ENCODE measurements around the gene RPL27.
"Not testable (repeated sequence)": the region's sequence is repeated elsewhere in the genome, so short reads cannot be mapped to it uniquely, and the experiment has no call there.

RPL27 gene

DNA sequence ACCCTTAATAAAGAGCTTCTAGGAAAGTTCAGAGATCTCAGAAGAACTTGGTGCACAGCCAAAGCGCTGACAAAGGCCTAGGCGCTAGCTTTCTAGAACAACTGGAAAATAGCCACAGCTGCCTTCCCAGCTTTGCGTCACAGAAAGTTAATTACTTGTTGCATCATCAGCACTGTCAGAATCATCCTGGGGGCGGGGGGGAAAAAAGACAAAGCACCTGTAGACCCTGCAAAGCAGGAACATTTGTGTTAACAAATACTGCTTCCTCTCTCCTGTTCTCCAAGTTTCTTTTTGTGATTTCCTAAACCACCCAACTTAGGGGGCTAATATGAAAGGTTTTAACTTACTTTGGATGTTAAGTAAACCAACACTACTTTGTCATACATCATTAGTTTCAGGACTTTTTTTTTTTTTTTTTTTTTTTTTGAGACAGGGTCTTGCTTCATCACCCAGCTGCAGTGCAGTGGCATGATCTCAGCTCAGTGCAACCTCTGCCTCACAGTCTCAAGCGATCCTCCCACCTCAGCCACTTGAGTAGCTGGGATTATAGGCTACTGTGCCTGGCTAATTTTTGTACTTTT lies 29.1 kb upstream of the RPL27 start:
- Mint-ChIP-seq H3K27ac (peak overlapping the region; percentile 71), H3K4me3 (peak overlapping the region; percentile 32)
- no peak for DNase-seq

DNA sequence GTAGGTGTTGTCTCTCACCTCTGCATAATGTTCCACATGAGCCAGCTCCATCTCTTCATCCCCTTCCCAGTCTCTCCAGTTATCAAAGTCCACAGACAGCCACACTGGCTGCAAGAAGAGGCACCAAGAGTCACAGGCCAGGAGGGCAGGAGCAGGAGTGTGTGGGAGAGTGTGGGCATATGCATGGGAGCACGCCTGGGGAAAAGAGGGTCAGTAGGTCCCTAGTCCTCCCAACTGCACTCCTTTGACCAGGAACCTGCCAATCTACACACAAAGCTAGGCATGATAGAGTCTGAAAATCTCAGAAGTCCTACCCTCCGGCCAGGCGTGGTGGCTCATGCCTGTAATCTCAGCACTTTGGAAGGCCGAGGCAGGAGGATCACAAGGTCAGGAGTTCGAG lies 26.6 kb upstream of the RPL27 start:
- Mint-ChIP-seq H3K9me3 (peaks cover 4% of the 10 kb centered on the region), H3K27me3 (ENCODE audit: low read depth, poor library complexity) (peaks cover 9% of the 10 kb centered on the region), H3K4me3 (no peak overlapping the region), H3K4me1 (peaks cover 34% of the 10 kb centered on the region), H3K36me3 (ENCODE audit: low read depth) (peaks cover 8% of the 10 kb centered on the region), H3K27ac (no peak overlapping the region)
- TF ChIP-seq, protein P1, sequence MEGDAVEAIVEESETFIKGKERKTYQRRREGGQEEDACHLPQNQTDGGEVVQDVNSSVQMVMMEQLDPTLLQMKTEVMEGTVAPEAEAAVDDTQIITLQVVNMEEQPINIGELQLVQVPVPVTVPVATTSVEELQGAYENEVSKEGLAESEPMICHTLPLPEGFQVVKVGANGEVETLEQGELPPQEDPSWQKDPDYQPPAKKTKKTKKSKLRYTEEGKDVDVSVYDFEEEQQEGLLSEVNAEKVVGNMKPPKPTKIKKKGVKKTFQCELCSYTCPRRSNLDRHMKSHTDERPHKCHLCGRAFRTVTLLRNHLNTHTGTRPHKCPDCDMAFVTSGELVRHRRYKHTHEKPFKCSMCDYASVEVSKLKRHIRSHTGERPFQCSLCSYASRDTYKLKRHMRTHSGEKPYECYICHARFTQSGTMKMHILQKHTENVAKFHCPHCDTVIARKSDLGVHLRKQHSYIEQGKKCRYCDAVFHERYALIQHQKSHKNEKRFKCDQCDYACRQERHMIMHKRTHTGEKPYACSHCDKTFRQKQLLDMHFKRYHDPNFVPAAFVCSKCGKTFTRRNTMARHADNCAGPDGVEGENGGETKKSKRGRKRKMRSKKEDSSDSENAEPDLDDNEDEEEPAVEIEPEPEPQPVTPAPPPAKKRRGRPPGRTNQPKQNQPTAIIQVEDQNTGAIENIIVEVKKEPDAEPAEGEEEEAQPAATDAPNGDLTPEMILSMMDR (IDR thresholded peaks at IDR 0.05): no peak
- DNase-seq: no peak

More for the DNA sequence above, 29.1 kb upstream of the RPL27 start:
- Mint-ChIP-seq H3K4me1 (peaks cover 32% of the 10 kb centered on the region), H3K9me3 (peaks cover 4% of the 10 kb centered on the region), H3K27me3 (ENCODE audit: low read depth, poor library complexity) (peaks cover 7% of the 10 kb centered on the region), H3K36me3 (ENCODE audit: low read depth) (peaks cover 8% of the 10 kb centered on the region)
- TF ChIP-seq, protein P1 (IDR thresholded peaks at IDR 0.05): no peak

- not testable (repeated sequence) for H3K27me3 Mint-ChIP-seq (ENCODE audit: low read depth, poor library complexity); H3K36me3 Mint-ChIP-seq (ENCODE audit: low read depth); DNase-seq; H3K27ac Mint-ChIP-seq; H3K9me3 Mint-ChIP-seq; H3K4me3 Mint-ChIP-seq
- peaks cover 33% of the 10 kb centered on the region for H3K4me1 Mint-ChIP-seq
Observed at GRCh38 chr17:42973323-42973722, 24.9 kb upstream of the RPL27 start.

DNA sequence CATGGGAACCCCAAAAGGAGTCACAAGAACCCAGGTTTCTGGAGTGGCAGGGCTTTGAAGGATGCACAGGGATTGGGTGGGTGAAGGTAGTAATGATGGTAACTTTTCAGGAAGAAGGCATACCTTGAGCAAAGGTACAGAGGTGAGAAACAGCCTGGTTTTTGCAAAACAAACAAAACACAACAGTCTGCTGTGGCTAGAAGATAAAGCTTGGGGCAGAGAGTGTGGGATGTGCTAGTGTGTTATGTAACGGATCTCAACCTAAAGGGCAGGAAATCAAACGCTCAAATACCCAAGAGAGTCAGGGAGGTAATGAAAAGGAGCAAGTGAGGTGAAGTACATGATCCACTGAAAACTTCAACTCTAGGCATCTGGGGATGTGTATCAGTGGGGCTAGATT lies 23.0 kb upstream of the RPL27 start:
- H3K27ac Mint-ChIP-seq: peak overlapping the region; percentile 62
- H3K4me3 Mint-ChIP-seq: no peak overlapping the region
- no peak for DNase-seq
- peaks cover 5% of the 10 kb centered on the region for H3K27me3 Mint-ChIP-seq (ENCODE audit: low read depth, poor library complexity)
- H3K4me1 Mint-ChIP-seq: peaks cover 30% of the 10 kb centered on the region
- TF ChIP-seq, protein P1 (IDR thresholded peaks at IDR 0.05): no peak
- H3K9me3 Mint-ChIP-seq: peaks cover 4% of the 10 kb centered on the region
- peaks cover 8% of the 10 kb centered on the region for H3K36me3 Mint-ChIP-seq (ENCODE audit: low read depth)

GRCh38 chr17:42975701-42976100 lies 22.5 kb upstream of the RPL27 start:
- not testable (repeated sequence) for H3K4me3 Mint-ChIP-seq; DNase-seq; H3K9me3 Mint-ChIP-seq; H3K36me3 Mint-ChIP-seq (ENCODE audit: low read depth); H3K27me3 Mint-ChIP-seq (ENCODE audit: low read depth, poor library complexity)
- peak overlapping the region; percentile 62 for H3K27ac Mint-ChIP-seq
- peaks cover 32% of the 10 kb centered on the region for H3K4me1 Mint-ChIP-seq

DNA sequence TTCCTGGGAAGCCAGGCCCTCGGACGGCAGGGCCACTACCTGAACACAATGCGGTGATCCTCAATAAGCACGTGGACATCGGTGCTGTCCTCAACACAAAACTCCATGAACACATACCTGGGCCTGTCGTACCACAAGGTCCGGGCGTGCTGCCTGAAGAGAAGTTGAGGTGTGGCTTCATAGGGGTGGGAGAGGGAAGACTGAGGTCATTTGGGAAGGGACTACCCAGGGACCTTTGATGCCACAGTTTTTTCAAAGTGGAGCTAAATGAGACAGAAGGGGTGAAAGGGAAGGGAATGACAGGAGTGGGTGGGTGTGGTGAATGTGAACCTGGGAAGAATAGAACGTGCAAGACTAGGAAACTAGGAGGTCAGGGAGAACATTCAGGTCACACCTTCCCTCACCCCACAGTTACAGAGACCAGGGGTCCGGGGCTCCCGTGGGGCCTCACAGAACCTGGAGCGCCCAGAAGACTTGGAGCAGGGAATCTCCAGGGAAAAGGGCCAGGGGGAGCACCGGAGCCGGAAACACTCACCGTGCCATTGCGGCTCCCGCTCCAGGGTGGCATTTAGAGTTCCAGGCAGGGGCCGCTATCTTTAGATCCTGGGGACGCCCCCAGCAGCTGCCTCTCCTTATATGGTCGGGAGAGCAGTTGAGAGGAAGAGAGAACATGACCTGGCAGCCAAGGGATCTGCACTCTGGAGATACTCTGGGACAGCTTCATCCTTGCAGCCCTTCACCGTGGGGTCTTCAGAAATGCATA lies 18.5 kb upstream of the RPL27 start, which contains the start of gene PTGES3L:
Gene PTGES3L (minus strand): TSS at position 570 of the 763 bp plus-strand sequence. CDS start 27 bp downstream, at position 543.
- H3K27me3 Mint-ChIP-seq (ENCODE audit: low read depth, poor library complexity): peaks cover 5% of the 10 kb centered on the region
- peaks cover 4% of the 10 kb centered on the region for H3K36me3 Mint-ChIP-seq (ENCODE audit: low read depth)

More for the DNA sequence above, 18.5 kb upstream of the RPL27 start, which contains the start of gene PTGES3L:
- Mint-ChIP-seq H3K9me3 (no peaks in the 10 kb centered on the region), H3K4me1 (peaks cover 44% of the 10 kb centered on the region), H3K4me3 (peak within 1 kb of the TSS; percentile 98), H3K27ac (peak within 1 kb of the TSS; percentile 98)
- peak; percentile 35 for DNase-seq
- TF ChIP-seq, protein P1 (IDR thresholded peaks at IDR 0.05): no peak
